Raji (cell line): ENCODE measurements around the gene IFNGR2.

Source experiments
- POLR2A ChIP-seq: IDR thresholded peaks from 2 replicates; pipeline ENCODE4 v1.6.1; 2011; ENCODE audit warnings: low read depth, low read length, control low read depth; ENCODE audit not compliant: insufficient read depth

IFNGR2 gene

GRCh38 chr21:33371366-33371765 is 31.8 kb upstream of the IFNGR2 start:
- TF ChIP-seq POLR2A, result no peak

DNA sequence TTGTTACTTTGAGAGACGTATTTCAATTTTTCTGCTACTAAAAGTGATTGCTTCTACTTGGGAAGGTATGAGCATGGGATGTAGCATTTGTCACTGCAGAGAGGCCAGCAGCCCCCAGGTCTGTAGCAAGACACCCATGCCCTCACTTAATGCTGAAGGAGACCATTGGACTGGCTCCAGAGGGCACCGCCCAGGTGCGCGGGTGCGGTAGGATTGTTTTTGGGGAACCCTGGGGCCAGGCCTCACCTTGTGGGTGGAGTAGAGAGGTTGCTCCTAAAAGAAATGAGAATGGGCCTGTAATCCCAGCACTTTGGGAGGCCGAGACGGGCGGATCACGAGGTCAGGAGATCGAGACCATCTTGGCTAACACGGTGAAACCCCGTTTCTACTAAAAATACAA is 30.6 kb upstream of the IFNGR2 start:
- no peak for TF ChIP-seq POLR2A

GRCh38 chr21:33373451-33373850 is 29.8 kb upstream of the IFNGR2 start:
- TF ChIP-seq POLR2A, result no peak

GRCh38 chr21:33374080-33374449 is 29.1 kb upstream of the IFNGR2 start:
- no peak for TF ChIP-seq POLR2A

DNA sequence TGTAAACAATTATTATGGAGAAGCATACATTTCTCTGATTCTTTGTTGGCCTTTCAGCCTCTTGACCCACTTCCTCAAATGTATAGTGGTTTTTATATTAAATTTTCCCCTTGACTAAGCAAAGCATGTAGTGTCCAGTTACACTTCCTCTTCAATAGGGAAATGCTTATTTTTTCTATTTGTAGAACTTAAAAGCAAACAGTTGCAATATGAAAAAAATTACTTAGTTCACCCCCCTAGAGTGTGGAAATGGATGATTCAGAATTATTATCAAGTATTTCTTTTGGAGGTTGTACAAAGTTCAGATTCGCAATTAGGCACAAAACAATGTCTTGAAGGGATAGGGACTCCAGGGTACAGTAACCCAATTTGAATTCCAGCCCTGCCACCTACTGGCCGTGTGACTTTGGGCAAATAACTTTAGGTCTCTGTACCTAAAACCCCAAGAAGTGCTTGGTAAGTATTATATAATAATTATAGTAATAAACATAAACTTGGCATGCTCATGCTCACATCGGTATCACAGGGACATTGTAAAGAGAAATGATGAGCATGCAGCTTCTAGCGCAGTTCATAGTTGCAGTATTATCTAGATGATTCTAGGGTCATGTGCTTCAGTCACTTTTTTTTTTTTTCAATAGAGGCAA is 28.6 kb upstream of the IFNGR2 start:
- no peak for TF ChIP-seq POLR2A

DNA sequence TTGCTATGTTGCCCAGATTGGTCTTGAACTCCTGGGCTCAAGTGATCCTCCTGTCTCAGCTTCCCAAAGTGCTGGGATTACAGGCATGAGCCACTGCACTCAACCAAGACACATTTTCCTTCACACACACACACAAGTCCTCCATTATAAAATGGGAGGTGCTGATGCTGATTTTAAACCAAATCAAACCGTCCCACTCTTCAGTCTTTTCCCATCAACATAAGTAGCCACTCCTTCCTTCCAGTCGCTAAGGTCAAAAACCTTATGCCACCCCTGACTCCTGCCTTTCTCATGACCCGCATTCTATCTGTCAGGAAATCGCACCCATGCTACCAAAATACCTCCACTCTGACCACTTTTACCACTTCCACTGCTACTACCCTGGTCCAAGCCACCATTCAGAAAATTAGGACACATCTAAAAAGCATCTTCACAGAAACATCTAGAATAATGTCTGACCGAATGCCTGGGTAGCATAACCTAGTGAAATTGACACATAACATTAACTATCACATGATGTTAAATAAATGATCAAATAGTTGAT is 28.0 kb upstream of the IFNGR2 start:
- no peak for TF ChIP-seq POLR2A

GRCh38 chr21:33377221-33377920 is 25.8 kb upstream of the IFNGR2 start:
- no peak for TF ChIP-seq POLR2A

DNA sequence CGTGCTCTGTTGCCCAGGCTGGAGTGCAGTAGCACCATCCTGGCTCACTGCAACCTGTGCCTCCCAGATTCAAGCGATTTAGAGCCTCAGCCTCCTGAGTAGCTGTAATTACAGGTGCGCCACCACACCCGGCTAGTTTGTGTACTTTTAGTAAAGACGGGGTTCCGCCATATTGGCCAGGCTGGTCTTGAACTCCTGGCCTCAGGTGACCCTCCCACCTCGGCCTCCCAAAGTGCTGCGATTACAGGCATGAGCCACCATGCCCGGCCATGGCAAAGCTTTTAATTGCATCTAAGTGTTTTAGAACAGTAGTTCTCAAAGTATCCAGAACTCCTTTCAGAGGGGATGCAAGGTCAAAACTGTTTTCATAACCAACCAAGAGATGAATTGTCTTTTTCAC is 25.1 kb upstream of the IFNGR2 start:
- no peak for TF ChIP-seq POLR2A

DNA sequence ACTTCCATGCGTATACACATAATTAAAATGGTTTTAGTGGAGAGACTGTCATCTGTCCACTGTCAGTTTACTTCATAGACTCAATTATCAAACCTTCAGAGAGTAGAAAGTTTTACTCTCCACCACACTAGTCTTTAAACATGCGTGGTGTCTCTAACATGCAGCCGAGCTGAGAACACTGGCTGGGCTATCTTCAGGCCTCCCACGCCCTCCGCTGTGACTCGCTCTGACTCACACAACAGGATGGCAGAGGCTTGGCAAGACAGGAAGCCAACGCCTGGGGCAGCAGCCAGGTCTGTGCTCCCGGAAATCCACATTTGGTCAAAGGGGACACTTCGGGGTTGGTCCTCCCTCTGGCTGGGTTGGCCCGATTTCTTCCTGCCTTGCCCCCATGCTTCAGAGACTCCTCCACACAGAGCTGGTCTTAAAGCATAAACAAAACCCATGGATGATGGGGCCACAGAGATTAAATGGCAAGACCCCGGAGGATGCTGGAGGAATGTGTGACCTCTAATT is 22.7 kb upstream of the IFNGR2 start:
- peak; percentile 42; the same call in 1 of the 2 replicates for TF ChIP-seq POLR2A

DNA sequence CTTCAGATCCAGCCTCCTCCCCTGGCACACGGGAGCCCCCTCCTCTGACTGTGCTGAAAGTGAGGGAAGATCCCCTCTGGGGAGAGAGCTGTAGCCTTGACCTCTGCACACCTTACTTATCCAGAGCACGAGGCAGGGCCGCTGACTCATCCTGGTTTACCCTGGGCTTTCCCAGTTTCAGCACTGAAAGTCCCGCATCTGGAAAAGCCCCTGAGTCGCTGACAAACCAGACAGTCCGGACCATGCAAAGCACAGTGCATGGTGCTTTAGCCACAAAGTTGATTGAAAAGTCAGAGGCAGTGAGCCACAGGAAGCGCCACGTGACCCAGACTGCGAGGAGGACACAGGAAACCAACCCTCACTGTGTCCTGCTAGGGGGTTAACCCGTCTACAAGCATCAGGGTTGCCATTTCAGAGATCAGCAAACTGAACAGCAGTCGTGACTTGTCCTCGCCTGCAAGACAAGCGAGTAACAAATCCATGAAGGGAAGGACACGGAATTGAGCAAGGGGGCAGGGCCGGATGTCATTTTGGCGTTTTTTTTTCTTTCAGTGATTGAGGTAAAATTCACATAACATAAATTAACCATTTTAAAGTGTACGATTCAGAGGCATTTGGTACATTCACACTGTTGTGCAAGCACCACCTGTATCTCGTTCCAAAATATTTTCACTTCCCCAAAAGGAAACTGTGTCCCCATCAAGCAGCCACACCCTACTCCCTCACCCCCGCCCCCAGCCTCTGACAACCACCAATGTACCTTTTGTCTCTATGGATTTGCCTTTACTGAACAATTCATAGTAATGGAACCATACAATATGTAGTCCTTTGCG is 19.9 kb upstream of the IFNGR2 start:
- peak; percentile 74 for TF ChIP-seq POLR2A

DNA sequence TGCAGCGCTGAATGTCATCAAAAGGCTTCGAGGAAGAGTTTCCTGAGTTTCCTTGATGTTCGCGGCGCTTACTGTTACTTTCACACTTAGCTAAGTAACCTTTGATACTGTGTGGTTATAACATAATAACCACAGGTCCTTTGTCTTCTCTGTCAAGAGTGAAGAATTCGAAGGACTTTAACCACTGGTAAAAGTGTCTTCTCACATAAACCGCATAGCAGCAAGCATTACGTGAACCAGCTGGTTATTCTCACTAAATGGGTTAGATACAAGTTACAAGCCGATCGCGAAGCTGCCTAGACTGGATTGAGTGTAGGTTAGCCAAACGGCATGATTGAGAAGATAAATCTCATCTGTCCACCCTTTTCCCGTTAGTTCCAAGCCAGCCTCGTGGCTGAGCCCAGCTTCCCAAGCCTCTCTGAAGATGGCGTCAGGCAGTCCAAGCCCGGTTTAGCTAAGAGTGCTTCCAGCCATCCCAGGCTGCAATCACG is 18.3 kb upstream of the IFNGR2 start:
- TF ChIP-seq POLR2A, result no peak

GRCh38 chr21:33386222-33386784 is 16.9 kb upstream of the IFNGR2 start:
- no peak for TF ChIP-seq POLR2A

DNA sequence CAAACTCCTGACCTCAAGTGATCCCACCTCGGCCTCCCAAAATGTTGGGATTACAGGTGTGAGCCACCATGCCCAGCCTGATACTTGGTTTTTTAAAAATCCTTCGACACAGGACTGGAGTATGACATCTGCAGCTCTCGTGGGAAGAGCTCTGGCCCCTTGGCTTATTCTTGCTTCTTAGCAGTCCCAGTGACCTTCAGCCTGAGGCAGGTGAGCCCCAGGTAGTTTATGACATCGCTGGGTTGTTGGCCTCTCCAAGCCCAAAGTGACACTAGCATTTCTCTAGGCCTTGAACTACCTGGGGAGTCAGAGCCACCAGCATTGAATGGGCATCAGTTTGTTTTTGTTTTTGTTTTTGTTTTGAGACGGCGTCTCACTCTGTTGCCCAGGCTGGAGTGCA is 15.9 kb upstream of the IFNGR2 start:
- no peak for TF ChIP-seq POLR2A

- TF ChIP-seq POLR2A, result no peak
Measured at GRCh38 chr21:33388188-33388587, 15.0 kb upstream of the IFNGR2 start.

DNA sequence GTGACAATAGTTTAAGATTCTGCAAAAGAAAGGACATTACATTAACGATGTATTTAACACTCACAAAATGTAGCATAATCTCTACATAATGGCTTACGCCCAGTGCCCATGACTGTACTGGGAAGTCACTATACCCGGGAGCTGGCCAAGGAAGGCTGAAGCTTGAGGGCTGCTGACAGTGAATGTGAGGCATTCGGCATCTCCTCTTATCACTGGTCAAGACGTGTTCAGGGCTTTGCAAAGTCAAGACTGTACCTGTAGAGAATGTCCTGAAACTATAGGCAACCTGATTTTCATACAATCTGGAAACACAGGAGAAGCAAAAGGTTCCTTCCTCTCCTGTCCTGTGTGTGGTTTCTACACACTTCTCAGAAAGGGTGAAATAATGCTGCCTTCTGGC is 12.7 kb upstream of the IFNGR2 start:
- TF ChIP-seq POLR2A, result no peak
